Right atrium auricular region (tissue), 2 donors: ENCODE measurements around the gene ZNRF2. TPM values are rescaled to one million over a fixed set of nuclear protein-coding genes. Genes with fewer than 3 reads are reported as not detected.

ENCODE experiments used
- DNase-seq: peaks from one replicate; pipeline ENCODE4 v3.0.0-alpha.2; 2019; ENCODE audit warnings: low spot score
- H3K27ac ChIP-seq, 2 donors: fragments of 200-600 bp; sonication (generic); 1 replicate in 1 of 2; 2 replicates in 1 of 2; pipeline ENCODE4 v1.5.1; 2016 to 2019
- H3K27me3 ChIP-seq, 2 donors: fragments of 200-600 bp; sonication (generic); one replicate each; pipeline versions ENCODE4 v1.5.1 to v1.6.0; 2017 to 2019
- H3K36me3 ChIP-seq: fragments of 200-600 bp; sonication (generic); one replicate; pipeline ENCODE4 v1.5.1; 2016
- H3K4me1 ChIP-seq, 2 donors: fragments of 200-600 bp; sonication (generic); one replicate each; pipeline versions ENCODE4 v1.5.1 to v1.6.0; 2017 to 2019
- H3K4me3 ChIP-seq, 2 donors: fragments of 200-600 bp; sonication (generic); 1 replicate in 1 of 2; 2 replicates in 1 of 2; pipeline ENCODE4 v1.5.1; 2017 to 2019; ENCODE audit warnings: mild to moderate bottlenecking in 1 of 2, moderate library complexity in 1 of 2
- H3K9me3 ChIP-seq, 2 donors: fragments of 200-600 bp; sonication (generic); one replicate each; pipeline ENCODE4 v1.5.1; 2019
- CTCF ChIP-seq, 2 donors: fragments of 200-600 bp; sonication (generic); IDR thresholded peaks; one replicate each; pipeline ENCODE4 v1.5.1; 2019; ENCODE audit warnings: antibody characterized with exemption in 2 of 2
- total RNA-seq, 2 donors: library from RNA; depleted of rRNA; stranded (reverse); fragments of >200 nt; gene quantifications; one replicate each; pipeline ENCODE4 v1.1.0, GENCODE V29; 2016

The ZNRF2 gene
- total RNA-seq, 2 donors from 2014 or later: 7.6 to 9.7 TPM

- Histone ChIP-seq H3K27ac (no peak overlapping the region), H3K4me3 (no peak overlapping the region)
- no peak for DNase-seq
Measured at GRCh38 chr7:30278849-30279652, 5.3 kb upstream of the ZNRF2 start.

GRCh38 chr7:30279653-30279904 lies 4.8 kb upstream of the ZNRF2 start:
- Histone ChIP-seq H3K27ac (no peak overlapping the region), H3K4me1 (peaks cover 0 to 4% of the 10 kb centered on the region in 2 donors), H3K9me3 (no peaks in the 10 kb centered on the region), H3K4me3 (no peak overlapping the region), H3K27me3 (no peaks in the 10 kb centered on the region), H3K36me3 (no peaks in the 10 kb centered on the region)
- TF ChIP-seq CTCF (IDR thresholded peaks at IDR 0.05): no peak
- no peak for DNase-seq

More at GRCh38 chr7:30278849-30279652, 5.3 kb upstream of the ZNRF2 start:
- TF ChIP-seq CTCF (IDR thresholded peaks at IDR 0.05): no peak
- Histone ChIP-seq H3K9me3 (no peaks in the 10 kb centered on the region), H3K27me3 (no peaks in the 10 kb centered on the region), H3K36me3 (no peaks in the 10 kb centered on the region), H3K4me1 (peaks cover 0 to 4% of the 10 kb centered on the region in 2 donors)

GRCh38 chr7:30280631-30281030 lies 3.8 kb upstream of the ZNRF2 start:
- no peak for TF ChIP-seq CTCF (IDR thresholded peaks at IDR 0.05)
- no peaks in the 10 kb centered on the region for H3K9me3 ChIP-seq
- no peak overlapping the region for H3K4me3 ChIP-seq
- no peaks in the 10 kb centered on the region for H3K27me3 ChIP-seq
- no peak for DNase-seq
- H3K4me1 ChIP-seq: peaks cover 0 to 4% of the 10 kb centered on the region in 2 donors
- H3K36me3 ChIP-seq: no peaks in the 10 kb centered on the region
- no peak overlapping the region for H3K27ac ChIP-seq

GRCh38 chr7:30281263-30281662 lies 3.1 kb upstream of the ZNRF2 start:
- no peak for TF ChIP-seq CTCF (IDR thresholded peaks at IDR 0.05)

GRCh38 chr7:30281791-30282190 lies 2.6 kb upstream of the ZNRF2 start:
- Histone ChIP-seq H3K36me3 (no peaks in the 10 kb centered on the region), H3K27me3 (no peaks in the 10 kb centered on the region), H3K4me1 (peaks cover 0 to 13% of the 10 kb centered on the region in 2 donors), H3K27ac (no peak overlapping the region), H3K9me3 (no peaks in the 10 kb centered on the region), H3K4me3 (no peak overlapping the region)
- no peak for TF ChIP-seq CTCF (IDR thresholded peaks at IDR 0.05)
- DNase-seq: no peak

More at GRCh38 chr7:30281263-30281662, 3.1 kb upstream of the ZNRF2 start:
- Histone ChIP-seq H3K4me3 (no peak overlapping the region), H3K27ac (no peak overlapping the region), H3K36me3 (no peaks in the 10 kb centered on the region), H3K27me3 (no peaks in the 10 kb centered on the region), H3K4me1 (peaks cover 0 to 8% of the 10 kb centered on the region in 2 donors), H3K9me3 (no peaks in the 10 kb centered on the region)
- DNase-seq: no peak

GRCh38 chr7:30282735-30283134 lies 1.7 kb upstream of the ZNRF2 start:
- no peak overlapping the region for H3K4me3 ChIP-seq
- no peak overlapping the region for H3K27ac ChIP-seq
- no peaks in the 10 kb centered on the region for H3K27me3 ChIP-seq
- H3K4me1 ChIP-seq: peaks cover 0 to 22% of the 10 kb centered on the region in 2 donors
- H3K36me3 ChIP-seq: no peaks in the 10 kb centered on the region
- DNase-seq: no peak
- no peaks in the 10 kb centered on the region for H3K9me3 ChIP-seq
- TF ChIP-seq CTCF (IDR thresholded peaks at IDR 0.05): no peak
